Mammary epithelial cell (primary cell): ENCODE measurements around the gene ARHGAP42.

ENCODE experiments used
- CTCF ChIP-seq, 2 donors: IDR thresholded peaks in 1 of 2; conservative IDR thresholded peaks in 1 of 2; 2 replicates each; pipeline ENCODE4 v1.5.1; 2011 to 2012; ENCODE audit warnings: inconsistent platforms in 2 of 2, low read length in 2 of 2, mild to moderate bottlenecking in 2 of 2, control low read depth in 1 of 2, low read depth in 1 of 2; ENCODE audit not compliant: insufficient read depth in 1 of 2; ENCODE audit errors: extremely low read depth in 1 of 2
- EZH2 ChIP-seq: IDR thresholded peaks from 2 replicates; pipeline ENCODE4 v1.6.1; 2012; ENCODE audit warnings: low read length, inconsistent platforms, borderline replicate concordance

GRCh38 chr11:100719362-100719761 is 32.3 kb downstream of the ARHGAP42 start:
- TF ChIP-seq CTCF (conservative IDR thresholded peaks at IDR 0.05 in 1 of 2, IDR thresholded peaks at IDR 0.05 in 1 of 2; ENCODE audit: extremely low read depth in 1 of 2, insufficient read depth in 1 of 2, low read depth in 1 of 2, low read length in 2 of 2): no peak
- no peak for TF ChIP-seq EZH2
